ENCODE results near the gene TIAM2. TPM values are rescaled to one million over a fixed set of nuclear protein-coding genes. Genes with fewer than 3 reads are reported as not detected.

The TIAM2 gene
- total and polyA plus RNA-seq, 9 of the 15 experiments (the other 6 are each of a cell fraction or from before 2014, with no cell fraction given): 0.73 to 6.5 (median 4.3) TPM

GRCh38 chr6:155141002-155141401 is 145.9 kb downstream of the TIAM2 start:
- CTCF ChIA-PET (ENCODE audit: low intra/inter-chr PET ratio): no interaction called here
- H3K9me1 ChIP-seq (ENCODE audit: control insufficient read depth, insufficient read depth, low read length): no peaks in the 10 kb centered on the region
- H3K79me2 ChIP-seq (ENCODE audit: control insufficient read depth, insufficient read depth, low read length): no peaks in the 10 kb centered on the region
- H3K27me3 ChIP-seq (ENCODE audit: control insufficient read depth in 2 of 2, insufficient read depth in 2 of 2, low read length in 2 of 2): peaks cover 39 to 67% of the 10 kb centered on the region in 2 experiments
- no peak overlapping the region for H3K4me2 ChIP-seq (ENCODE audit: insufficient read depth, low read length)
- DNase-seq (ENCODE audit: extremely low read depth in 1 of 4, low spot score in 3 of 4): no peak
- POLR2A ChIA-PET: no interaction called here
- no TSS peak for BruUV-seq (replicated peaks)
- no peaks in the 10 kb centered on the region for H3K4me1 ChIP-seq (replicated peaks in 1 of 2; ENCODE audit: control insufficient read depth in 2 of 2, insufficient read depth in 2 of 2, low read length in 2 of 2)
- intact Hi-C loops (cut with micrococcal nuclease): no loop called here
- no peaks in the 10 kb centered on the region for H3K9me3 ChIP-seq (replicated peaks; ENCODE audit: control insufficient read depth, insufficient read depth, low read depth, low read length)
- no peaks in the 10 kb centered on the region; the same call in 1 of the 2 replicates for H4K20me1 ChIP-seq (replicated peaks; ENCODE audit: control insufficient read depth, insufficient read depth, low read length)
- ATAC-seq: no peak
- no peak overlapping the region for H2AFZ ChIP-seq (ENCODE audit: low read depth, low read length)
- in situ Hi-C loops (cut with MboI): no loop called here
- no peak overlapping the region for H3K27ac ChIP-seq (ENCODE audit: extremely low read depth, low read depth, low read length)
- no peak for FAIRE-seq
- H3K36me3 ChIP-seq (ENCODE audit: control insufficient read depth, insufficient read depth, low read length): no peaks in the 10 kb centered on the region
- no peak overlapping the region for H3K9ac ChIP-seq (ENCODE audit: insufficient read depth in 1 of 2, low read depth in 2 of 2, low read length in 2 of 2)
- H3K4me3 ChIP-seq: no peak overlapping the region
- WGBS (ENCODE audit: insufficient coverage, low coverage, missing lambda C conversion rate): 0% methylated on average over 1 of the region's 1 CpG
- no peak for TF ChIP-seq PRMT5 (CRISPR knock-in tag; IDR thresholded peaks at IDR 0.05)
- TF ChIP-seq ZFP1 (CRISPR knock-in tag; IDR thresholded peaks at IDR 0.05): no peak
- TF ChIP-seq C11orf30 (IDR thresholded peaks at IDR 0.05; ENCODE audit: low read depth): no peak
- no peak for TF ChIP-seq U2AF2 (optimal IDR thresholded peaks at IDR 0.05; ENCODE audit: low read depth, low read length)
- no peak for TF ChIP-seq ZNF408 (CRISPR knock-in tag; IDR thresholded peaks at IDR 0.05; ENCODE audit: low read depth)
- TF ChIP-seq MECOM (CRISPR knock-in tag; IDR thresholded peaks at IDR 0.05): no peak
- no peak for TF ChIP-seq GTF2E2 (tag; IDR thresholded peaks at IDR 0.05)
- TF ChIP-seq ATF3 (IDR thresholded peaks at IDR 0.05): no peak
- no peak for TF ChIP-seq ATF3 (CRISPR knock-in tag; conservative IDR thresholded peaks at IDR 0.05)

Data from K562 (cell line).